Lower leg skin (tissue), 4 donors: ENCODE results near the gene SLC29A1. TPM values are rescaled to one million over a fixed set of nuclear protein-coding genes. Genes with fewer than 3 reads are reported as not detected.

Experiments
- DNase-seq, 2 donors: peaks; one replicate each; pipeline ENCODE4 v3.0.0-alpha.2; 2019; ENCODE audit warnings: low spot score in 2 of 2
- H3K4me3 ChIP-seq: fragments of 200-600 bp; sonication (generic); 2 replicates; pipeline ENCODE4 v1.5.1; 2017; ENCODE audit warnings: mild to moderate bottlenecking, low read depth; ENCODE audit not compliant: poor library complexity, severe bottlenecking
- CTCF ChIP-seq, 3 donors: fragments of 450-650 bp; IDR thresholded peaks; one replicate each; pipeline ENCODE4 v1.5.1; 2016; ENCODE audit warnings: antibody characterized with exemption in 3 of 3, mild to moderate bottlenecking in 3 of 3, moderate library complexity in 2 of 3
- POLR2A ChIP-seq, 2 donors: fragments of 450-650 bp; IDR thresholded peaks; one replicate each; pipeline ENCODE4 v1.6.1; 2016 to 2017; ENCODE audit warnings: antibody characterized with exemption in 2 of 2, mild to moderate bottlenecking in 1 of 2, moderate library complexity in 1 of 2
- WGBS, 2 donors: methylation state at CpG; one replicate each; pipeline ENCODE4 v1.1.5; 2018; 5-methylcytosine and 5-hydroxymethylcytosine counted together
- intact Hi-C: fragments of 100-400 bp; cut with DNase I; formaldehyde crosslinking; loops from one replicate; pipeline ENCODE4 v1.15.0; 2023; ENCODE audit warnings: low total_unique reads
- total RNA-seq, 4 donors: library from RNA; depleted of rRNA; stranded (reverse); fragments of >200 nt; gene quantifications; one replicate each; pipeline ENCODE4 v1.1.0, GENCODE V29; 2016

Gene SLC29A1
- total RNA-seq, 4 donors from 2014 or later: 54.6 to 86.4 (median 82.5) TPM

- H3K4me3 ChIP-seq: no peak overlapping the region
- no peak for DNase-seq
- WGBS, 2 donors: 91 to 94% methylated on average over 3 of the region's 3 CpGs
- intact Hi-C loops: loop anchor here (5.0 kb wide), 1 partner anchor 65 kb away; no protein-coding TSS in a partner anchor
- TF ChIP-seq POLR2A (IDR thresholded peaks at IDR 0.05) (no peak), CTCF (IDR thresholded peaks at IDR 0.05) (no peak)
These were observed 49.1 kb downstream of the SLC29A1 start for GRCh38 chr6:44272529-44272928.

- TF ChIP-seq POLR2A (IDR thresholded peaks at IDR 0.05) (no peak), CTCF (IDR thresholded peaks at IDR 0.05) (no peak)
- DNase-seq: no peak
- intact Hi-C loops: loop anchor here (5.0 kb wide), 1 partner anchor 64 kb away; no protein-coding TSS in a partner anchor
- H3K4me3 ChIP-seq: no peak overlapping the region
- 82 to 83% methylated on average over 20 to 23 of the region's 23 CpGs for WGBS, 2 donors
These were observed 49.7 kb downstream of the SLC29A1 start for GRCh38 chr6:44272999-44273566.

- WGBS, 2 donors: 54 to 62% methylated on average over 1 of the region's 1 CpG
- TF ChIP-seq POLR2A (IDR thresholded peaks at IDR 0.05) (no peak), CTCF (IDR thresholded peaks at IDR 0.05) (no peak)
- H3K4me3 ChIP-seq: no peak overlapping the region
- no peak for DNase-seq
- intact Hi-C loops: loop anchor here (5.0 kb wide), 1 partner anchor 64 kb away; no protein-coding TSS in a partner anchor
These were observed 50.2 kb downstream of the SLC29A1 start for GRCh38 chr6:44273617-44274016.

GRCh38 chr6:44275271-44275748, 51.9 kb downstream of the SLC29A1 start:
- no peak for TF ChIP-seq CTCF (IDR thresholded peaks at IDR 0.05)
- TF ChIP-seq POLR2A (IDR thresholded peaks at IDR 0.05): no peak
- intact Hi-C loops: no loop called here
- no peak overlapping the region for H3K4me3 ChIP-seq
- WGBS, 2 donors: 90 to 93% methylated on average over 45 to 59 of the region's 59 CpGs
- DNase-seq: no peak

- intact Hi-C loops: no loop called here
- 13 to 47% methylated on average over 41 to 42 of the region's 109 CpGs for WGBS, 2 donors
- TF ChIP-seq CTCF (IDR thresholded peaks at IDR 0.05) (no peak), POLR2A (IDR thresholded peaks at IDR 0.05) (no peak)
- DNase-seq: no peak
- H3K4me3 ChIP-seq: no peak overlapping the region
These were observed 52.6 kb downstream of the SLC29A1 start for GRCh38 chr6:44275749-44276648.
